Measurements from ENCODE around the gene ABHD2.
"Not testable (repeated sequence)": the region's sequence is repeated elsewhere in the genome, so short reads cannot be mapped to it uniquely, and the experiment has no call there.

The ABHD2 gene, protein sequence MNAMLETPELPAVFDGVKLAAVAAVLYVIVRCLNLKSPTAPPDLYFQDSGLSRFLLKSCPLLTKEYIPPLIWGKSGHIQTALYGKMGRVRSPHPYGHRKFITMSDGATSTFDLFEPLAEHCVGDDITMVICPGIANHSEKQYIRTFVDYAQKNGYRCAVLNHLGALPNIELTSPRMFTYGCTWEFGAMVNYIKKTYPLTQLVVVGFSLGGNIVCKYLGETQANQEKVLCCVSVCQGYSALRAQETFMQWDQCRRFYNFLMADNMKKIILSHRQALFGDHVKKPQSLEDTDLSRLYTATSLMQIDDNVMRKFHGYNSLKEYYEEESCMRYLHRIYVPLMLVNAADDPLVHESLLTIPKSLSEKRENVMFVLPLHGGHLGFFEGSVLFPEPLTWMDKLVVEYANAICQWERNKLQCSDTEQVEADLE

DNA sequence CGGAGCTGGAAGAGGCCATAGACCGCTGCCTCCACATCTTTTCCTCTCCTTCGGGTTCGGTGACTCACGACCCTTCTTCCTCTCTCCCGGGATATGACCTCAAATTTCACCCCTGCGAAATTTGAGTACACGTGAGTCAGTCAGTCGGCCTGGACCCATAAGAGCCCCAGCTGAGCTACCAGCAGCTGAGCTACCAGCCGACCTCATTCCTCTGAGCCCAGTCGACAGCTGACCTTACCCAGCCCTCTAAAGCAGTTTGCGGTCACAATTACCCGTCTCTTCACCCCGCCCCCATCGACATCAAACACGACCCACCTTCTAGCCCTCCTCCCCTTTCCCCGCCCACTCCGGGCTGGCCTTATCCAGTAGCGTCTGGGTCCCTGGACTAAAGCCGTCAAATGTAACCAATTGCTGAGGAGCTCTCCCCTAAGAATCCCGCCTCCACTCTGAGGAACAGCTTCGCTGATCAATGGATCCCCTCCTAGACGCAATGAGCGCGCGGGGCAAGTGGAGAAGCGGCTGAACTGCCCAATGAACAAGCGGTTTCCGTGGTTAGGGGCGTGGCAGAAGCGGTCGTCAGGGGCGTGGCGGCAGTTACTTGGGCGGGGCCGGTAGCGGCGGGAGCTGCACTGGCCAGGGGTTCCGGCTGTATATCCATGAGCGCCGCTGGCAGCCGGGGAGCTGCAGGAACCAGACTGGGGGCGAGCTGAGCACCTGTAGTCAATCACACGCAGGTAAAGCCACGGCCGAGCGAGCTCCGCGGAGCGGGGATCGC is at the start of gene ABHD2:
TSS of gene ABHD2 (plus strand) at position 627 of the 775 bp plus-strand sequence. CDS start 27,872 bp downstream, outside the sequence.
- DNase-seq, result peak; percentile 99

DNA sequence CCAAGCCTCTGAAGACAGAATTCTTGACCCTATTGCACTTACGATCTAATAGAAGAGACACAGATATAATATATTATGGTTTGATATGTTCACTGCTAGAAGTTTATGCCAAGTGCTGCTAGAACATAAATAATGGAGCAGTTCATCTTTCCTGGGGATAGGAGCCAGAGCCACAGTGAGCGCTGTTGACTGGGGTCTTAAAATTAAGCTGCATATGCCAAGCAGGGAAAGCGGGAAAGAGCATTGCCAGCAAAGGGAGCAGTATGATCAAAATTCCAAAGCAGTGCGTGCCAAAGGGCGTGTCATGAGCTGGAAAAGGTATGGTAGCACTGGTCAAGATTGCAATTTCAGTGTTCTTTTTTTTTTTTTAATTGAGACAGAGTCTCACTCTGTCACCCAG is 49.1 kb upstream of the ABHD2 start:
- DNase-seq, result no peak

DNA sequence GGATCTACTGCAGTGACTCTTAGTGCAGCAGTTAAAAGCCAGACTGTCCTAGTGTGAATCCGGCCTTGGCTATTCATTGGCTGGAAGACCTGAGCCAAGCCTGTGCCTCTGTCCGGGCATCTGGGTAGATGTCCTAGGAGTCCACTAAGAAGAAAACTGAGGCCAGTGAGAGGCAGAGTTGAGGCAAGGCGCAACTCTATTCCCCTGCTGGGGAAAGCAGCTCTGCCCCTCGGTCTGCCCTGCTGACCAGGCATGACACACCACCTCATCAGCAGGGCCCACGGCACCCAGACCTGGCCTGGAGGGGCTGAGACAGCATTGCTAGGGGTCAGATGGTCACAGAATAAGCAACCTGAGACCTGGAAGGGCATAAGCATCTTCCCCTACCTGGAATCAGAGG is 46.7 kb upstream of the ABHD2 start:
- DNase-seq, result no peak

DNA sequence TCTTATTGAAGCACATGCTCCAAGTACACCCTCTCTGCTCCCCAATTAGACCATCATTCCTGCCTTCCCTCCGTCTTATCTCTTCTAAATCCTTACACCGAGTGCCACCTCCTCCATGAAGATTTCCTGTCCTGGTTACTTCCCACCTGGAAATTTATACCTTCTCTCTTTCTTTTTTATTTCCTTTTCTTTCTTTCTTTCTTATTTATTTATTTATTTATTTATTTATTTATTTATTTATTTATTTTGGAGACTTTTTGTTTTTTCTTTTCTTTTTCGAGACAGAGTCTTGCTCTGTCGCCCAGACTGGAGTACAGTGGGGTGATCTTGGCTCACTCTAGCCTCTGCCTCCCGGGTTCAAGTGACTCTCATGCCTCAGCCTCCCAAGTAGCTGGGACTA is 45.9 kb upstream of the ABHD2 start:
- DNase-seq, result no peak

DNA sequence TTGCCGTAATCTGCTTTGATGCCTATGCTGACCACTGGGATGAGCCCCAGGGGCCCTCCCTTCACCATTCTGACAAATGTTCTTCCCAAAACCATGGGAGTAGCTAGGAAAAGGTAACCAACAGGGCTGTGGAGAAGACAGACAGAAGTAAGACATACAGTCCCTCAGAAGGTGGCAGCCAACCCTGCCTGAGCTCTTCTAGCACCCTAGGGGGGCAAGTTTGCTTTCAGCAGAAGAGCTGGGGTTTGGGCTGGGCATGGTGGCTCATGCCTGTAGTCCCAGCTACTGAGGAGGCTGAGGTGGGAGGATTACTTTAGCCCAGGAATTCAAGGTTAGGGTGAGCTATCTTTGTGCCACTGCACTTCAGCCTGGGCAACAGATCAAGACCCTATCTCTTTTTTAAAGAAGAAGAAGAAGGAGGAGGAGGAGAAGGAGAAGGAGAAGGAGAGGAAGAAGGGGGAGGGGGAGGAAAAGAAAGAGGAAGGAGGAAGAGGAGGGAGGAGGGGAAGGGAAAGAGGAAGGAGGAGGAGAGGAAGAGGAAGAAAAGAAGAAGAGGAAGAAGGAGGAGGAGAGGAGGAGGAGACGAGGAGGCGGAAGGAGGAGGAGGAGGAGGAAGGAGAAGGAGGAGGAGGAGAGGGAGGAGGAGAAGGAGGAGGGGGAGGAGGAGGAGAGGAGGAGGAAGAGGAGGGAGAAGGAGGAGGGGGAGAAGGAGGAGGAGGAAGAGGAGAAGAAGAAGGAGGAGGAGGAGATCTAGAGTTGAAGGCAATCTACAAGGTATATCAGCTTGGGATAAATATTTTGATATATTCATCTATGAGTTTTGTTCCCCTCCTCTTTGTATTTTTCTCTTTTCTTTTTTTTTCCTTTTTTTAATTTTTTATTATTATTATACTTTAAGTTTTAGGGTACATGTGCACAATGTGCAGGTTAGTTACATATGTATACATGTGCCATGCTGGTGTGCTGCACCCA is 44.9 kb upstream of the ABHD2 start:
- DNase-seq, result no peak

DNA sequence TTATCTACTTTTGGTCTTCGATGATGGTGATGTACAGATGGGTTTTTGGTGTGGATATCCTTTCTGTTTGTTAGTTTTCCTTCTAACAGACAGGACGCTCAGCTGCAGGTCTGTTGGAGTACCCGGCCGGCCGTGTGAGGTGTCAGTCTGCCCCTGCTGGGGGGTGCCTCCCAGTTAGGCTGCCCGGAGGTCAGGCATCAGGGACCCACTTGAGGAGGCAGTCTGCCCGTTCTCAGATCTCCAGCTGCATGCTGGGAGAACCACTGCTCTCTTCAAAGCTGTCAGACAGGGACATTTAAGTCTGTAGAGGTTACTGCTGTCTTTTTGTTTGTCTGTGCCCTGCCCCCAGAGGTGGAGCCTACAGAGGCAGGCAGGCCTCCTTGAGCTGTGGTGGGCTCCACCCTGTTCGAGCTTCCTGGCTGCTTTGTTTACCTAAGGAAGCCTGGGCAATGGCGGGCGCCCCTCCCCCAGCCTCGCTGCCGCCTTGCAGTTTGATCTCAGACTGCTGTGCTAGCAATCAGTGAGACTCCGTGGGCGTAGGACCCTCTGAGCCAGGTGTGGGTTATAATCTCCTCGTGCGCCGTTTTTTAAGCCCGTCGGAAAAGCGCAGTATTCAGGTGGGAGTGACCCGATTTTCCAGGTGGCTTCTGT is 39.1 kb upstream of the ABHD2 start:
- DNase-seq, result not testable (repeated sequence)

DNA sequence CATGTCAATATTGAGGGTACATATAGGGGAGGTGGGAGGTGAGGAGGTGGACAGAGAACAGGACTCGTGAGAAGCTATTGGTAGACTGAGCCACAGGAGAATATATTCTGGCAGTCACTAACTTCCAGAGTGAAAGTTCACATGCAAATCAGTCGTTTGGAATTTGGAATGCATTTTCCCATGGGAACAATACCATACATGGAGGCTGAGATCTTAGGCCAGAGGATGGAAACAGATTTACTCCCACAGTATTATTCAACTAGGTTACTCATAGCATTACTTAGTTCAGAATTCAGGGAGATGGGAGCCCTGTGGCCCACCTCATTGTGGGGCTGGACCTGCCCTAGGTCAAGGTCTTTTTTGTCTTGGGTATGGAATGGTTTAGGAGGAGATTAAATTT is 36.4 kb upstream of the ABHD2 start:
- no peak for DNase-seq

DNA sequence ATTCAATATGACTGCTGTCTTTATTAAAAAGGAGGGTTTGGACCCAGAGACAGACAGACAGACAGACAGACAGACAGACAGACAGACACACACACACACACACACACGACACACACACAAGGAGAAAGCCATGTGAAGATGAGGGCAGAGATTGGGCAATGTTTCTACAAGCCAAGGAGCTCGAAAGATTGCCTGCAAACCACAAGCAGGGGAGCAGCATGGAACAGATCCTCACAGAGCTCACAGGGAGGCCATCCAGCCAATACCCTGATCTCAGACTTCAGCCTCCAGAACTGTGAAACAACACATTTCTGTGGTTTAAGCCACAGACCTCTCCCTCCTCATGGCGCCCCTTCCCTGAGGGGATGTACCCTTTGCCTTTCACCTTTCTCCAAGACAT is 35.8 kb upstream of the ABHD2 start:
- DNase-seq, result no peak

DNA sequence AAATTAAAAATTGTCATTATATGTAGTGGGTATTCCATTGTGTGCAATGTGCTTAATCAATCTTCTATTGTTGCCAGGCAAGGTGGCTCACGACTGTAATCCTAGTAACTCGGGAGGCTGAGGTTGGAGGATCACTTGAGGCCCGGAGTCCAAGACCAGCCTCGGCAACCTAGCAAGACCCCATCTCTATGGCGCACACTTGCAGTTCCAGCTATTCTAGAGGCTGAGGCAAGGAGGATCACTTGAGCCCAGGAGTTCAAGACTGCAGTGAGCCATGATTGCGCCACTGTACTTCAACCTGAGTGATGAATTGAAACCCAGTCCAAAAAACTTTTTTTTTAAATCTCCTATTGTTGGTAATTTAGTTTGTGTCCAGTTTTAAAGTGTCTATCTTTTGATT is 33.4 kb upstream of the ABHD2 start:
- DNase-seq, result no peak

DNA sequence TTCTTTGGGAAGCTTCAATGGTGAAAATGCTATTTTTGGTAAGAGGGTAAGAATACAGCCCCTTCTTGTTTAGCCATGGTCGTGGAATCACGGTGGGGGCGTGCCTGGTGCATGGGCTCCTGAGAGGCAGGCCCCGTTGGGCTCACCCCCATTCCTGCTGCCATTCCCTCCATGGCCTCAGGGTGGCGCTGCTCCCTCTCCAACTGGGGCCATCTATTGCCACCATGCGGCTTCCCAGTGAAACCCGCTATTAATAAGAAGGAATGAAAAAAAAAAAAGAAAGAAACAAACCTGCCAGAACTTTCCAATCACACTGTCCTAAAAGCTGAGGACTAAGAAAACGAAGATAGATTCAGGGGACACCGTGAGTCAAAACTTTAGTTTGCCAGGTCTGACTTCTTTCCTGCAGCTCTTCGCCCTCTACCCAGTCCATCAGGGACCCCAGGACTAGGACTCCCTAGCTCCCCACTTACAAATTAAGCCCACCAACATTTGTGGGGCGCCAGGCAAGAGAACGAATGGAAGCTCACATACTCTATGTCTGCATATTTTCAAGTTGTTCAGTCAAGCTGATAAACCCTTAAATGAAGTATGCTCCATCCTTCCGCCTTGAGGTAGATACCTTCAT is 30.6 kb upstream of the ABHD2 start:
- peak; percentile 73 for DNase-seq

DNA sequence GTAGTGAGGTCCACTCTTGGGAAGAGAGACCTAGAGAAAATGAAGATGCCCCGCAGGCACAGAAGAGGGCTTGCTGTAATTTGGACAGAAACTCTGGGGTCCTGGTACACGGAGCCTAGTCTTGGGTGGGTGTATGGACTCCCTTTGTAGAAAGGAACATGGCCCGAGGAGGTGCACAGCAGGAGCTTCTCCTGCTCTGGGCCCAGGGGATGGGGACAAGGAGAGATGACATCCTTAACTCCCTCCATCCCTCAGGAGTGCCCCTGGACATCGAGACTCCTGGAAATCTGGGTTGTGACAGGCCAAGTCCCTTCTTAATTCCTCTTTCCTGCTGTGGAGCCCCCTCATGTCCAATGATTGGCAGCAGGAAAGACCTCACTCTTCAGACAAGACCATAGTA is 29.9 kb upstream of the ABHD2 start:
- no peak for DNase-seq

DNA sequence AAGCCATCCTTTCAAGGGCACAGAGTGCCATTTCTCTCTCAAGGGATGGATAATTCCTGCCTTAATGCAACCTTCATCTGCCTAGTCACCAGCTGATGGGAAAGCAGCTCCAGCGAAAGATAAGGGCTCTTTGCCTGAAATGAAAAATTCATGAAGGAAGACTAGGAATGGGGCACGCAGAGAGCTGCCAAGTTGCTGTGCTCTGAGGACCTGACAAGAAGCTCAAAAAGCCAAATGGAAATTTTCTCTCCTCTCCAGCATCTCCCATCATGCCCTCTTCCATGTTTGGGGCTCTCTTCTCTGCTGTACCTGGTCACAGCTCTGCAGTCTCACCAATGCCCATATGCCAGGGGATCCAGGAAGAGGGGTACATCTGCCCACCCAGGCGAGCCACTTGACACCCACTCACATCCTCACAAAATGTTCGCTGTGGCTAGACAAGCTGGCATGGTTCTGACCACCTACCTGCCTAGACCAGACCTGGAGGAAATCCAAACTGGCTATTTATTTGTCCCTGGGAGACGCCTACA is 29.3 kb upstream of the ABHD2 start:
- DNase-seq, result no peak

DNA sequence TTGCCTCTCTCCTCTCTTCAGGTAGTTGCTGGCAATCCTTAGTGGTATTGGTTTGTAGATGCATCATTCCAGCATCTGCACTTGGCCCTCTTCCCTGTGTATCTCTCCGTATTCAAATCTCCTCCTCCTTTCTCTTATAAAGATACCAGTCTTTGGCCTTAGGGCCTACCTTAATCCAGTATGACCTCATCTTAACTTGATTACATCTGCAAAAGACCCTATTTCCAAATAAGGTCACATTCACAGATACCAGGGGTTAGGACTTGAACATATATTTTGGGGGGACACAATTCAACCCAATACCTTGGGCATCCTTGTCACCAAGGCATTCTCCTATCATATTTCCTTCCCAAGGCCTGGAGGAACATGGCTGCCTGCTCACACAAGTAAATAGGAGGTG is 22.0 kb upstream of the ABHD2 start:
- no peak for DNase-seq

DNA sequence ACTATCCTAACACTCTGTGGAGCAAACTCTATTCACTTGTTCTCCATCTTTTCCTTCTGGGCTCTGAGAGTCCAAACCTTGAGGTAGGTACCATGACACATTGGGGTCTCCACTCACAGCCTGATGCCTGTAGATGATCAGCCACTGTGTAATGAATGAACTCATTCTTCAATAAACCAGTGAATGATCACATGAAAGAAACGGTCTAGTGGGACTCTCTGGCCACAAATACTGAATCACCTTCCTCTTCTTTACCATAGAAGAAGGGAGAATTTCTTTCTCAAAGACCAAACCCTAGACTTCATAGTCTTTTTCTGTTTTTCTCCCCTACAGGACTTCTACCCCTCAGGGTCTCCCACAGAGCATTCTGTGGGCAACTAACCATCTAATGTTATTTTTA is 20.5 kb upstream of the ABHD2 start:
- DNase-seq, result no peak

DNA sequence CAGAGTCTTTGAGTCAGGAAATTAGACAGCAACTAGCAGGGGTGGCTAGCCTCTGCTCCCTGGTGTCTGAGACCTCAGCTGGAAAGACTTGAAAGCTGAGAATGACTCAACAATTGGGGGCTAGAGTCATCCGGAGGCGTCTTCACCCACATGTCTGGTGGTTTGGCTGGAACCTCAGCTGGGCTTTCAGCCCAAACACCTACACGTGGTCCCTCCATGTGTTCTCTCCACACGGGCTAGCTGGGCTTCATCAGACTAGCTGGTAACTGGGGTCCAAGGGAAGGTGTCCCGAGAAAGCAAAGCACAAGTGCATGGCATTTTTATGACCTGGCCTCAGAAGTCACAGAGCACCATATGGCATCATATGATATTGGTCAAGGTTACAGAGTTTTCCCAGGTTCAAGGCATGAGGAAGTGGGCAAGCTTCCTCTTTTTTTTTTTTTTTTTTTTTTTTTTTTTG is 19.9 kb upstream of the ABHD2 start:
- DNase-seq, result no peak

DNA sequence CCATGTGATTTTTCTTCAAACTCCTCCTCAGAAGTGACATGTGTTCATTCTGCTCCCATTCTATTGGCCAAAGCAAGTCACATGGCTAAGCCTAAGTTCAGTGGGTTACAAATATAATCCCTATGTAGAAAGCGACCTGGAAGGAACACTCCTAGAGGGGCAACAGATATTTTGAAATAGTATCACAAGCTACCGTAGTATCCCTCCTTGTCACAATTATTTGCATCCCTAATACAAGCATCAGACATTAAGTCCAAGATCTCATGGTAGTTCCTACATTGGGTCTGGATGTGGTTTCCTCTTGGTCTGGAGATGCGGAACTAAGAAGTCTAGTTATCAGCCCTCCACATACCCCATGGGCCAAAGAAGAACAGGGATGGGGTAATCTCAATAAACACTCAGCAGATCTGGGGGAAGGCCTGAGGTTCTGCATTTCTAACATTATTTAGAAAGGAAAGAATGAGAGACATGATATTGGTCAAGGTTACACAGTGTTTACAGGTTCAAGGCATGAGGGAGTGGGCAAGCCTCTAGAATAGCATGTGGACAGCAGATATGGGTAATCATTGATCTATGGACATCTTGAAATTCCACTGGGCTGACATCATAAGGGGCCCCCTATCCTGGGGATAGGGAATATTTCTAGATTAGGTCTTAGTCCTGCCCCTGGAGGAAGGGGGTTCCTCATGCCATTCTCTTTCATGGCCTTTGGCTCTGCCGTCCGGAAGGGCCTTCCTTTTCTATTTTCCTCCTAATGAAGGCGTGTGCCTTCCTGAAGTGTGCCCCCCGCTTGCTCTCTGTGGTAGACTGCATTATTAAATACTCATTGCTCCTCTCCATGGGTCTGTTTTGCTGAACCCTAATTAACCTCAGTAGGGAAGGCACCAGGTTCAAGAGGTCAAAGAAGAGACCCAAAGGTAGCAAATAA is 17.8 kb upstream of the ABHD2 start:
- no peak for DNase-seq

DNA sequence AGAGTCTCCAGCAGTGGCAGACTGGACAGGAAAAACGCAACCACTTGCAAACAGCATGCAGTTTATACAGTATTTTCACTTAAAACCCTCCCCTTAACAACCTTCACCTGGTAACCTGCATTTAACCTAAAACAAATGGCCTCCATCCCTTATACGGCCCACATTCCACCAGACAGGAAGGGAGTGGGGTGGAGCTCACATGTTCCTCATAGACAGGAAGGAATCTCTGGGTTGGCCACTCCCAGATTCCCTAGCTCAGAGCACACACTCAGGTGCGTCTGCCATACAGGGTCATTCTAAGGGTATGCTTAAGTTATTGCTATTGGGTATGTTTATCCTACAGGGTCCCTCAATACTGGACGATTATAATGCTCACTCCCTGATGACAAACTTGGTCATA is 16.8 kb upstream of the ABHD2 start:
- DNase-seq, result no peak

DNA sequence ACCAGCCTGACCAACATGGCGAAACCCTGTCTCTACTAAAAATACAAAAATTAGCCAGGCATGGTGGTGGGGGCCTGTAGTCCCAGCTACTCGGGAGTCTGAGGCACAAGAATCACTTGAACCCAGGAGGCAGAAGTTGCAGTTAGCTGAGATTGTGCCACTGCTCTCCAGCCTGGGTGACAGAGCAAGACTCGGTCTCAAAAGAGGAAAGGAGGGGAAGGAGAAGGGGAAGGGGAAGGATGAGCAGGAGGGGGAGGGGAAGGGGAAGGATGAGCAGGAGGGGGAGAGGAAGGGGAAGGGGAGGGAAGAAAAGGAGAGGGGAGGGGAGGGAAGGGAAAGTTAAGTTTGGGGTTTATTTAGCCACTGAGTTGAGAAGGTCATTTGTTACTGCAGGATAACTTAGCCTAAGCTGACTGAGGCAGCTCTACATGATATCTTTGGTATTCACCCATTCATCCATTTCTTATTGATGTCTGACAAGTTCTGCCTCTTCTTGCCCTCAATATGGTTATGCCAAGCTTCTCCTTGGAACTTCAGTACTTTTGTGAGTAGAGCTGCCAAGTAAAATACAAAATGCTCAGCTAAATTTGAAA is 15.9 kb upstream of the ABHD2 start:
- no peak for DNase-seq

DNA sequence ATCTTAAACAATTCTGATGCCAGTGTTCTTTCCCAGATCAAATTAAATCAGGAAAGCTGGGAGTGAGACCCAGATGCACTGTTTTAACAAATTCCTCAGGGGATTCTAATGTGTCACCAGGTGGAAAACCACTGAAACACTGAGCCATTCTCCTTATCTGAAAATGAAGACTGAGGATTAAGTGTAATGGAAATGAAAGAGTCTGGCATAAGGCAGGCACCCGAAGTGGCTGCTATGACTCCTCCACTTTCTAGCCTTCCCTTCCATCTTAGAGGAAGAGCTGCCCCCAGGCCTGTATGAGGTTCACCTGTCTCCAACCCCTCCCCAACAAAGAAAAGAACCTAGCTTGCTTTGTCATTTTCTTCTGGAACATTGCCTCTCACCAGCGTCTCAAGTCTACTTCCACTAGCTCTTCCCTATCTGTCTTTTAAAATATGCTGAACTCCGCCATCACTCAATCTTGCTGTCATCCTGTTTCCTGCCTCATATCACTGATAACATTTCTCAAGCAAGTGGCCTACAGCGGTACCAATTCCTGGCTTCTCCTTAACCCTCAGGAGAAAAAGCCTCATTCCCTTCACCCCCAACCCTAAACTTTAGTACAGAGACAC is 13.7 kb upstream of the ABHD2 start:
- no peak for DNase-seq
